NCI-H82 treated with DMSO at 0.1 percent for 48 hours (cell line): ENCODE data around the gene TBC1D19.
"Not testable (repeated sequence)": the region's sequence is repeated elsewhere in the genome, so short reads cannot be mapped to it uniquely, and the experiment has no call there.

ENCODE experiments used
- DNase-seq: peaks from one replicate; lab custom pipeline; 2025; ENCODE audit not compliant: unreplicated experiment; lab: John Stamatoyannopoulos, UW

Gene TBC1D19

GRCh38 chr4:26679040-26679695 lies 95.3 kb downstream of the TBC1D19 start:
- not testable (repeated sequence) for DNase-seq

- no peak for DNase-seq
These were observed 98.6 kb downstream of the TBC1D19 start for GRCh38 chr4:26682436-26682835.

GRCh38 chr4:26685250-26685649 lies 101.4 kb downstream of the TBC1D19 start:
- DNase-seq = no peak

GRCh38 chr4:26687728-26688127 lies 103.8 kb downstream of the TBC1D19 start:
- DNase-seq = no peak

- no peak for DNase-seq
These were observed 106.6 kb downstream of the TBC1D19 start for GRCh38 chr4:26690506-26690905.

- DNase-seq = no peak
These were observed 108.3 kb downstream of the TBC1D19 start for GRCh38 chr4:26692014-26692726.

GRCh38 chr4:26694131-26694530 lies 110.2 kb downstream of the TBC1D19 start:
- DNase-seq = not testable (repeated sequence)

- no peak for DNase-seq
These were observed 116.2 kb downstream of the TBC1D19 start for GRCh38 chr4:26700110-26700509.

GRCh38 chr4:26701095-26701494 lies 117.2 kb downstream of the TBC1D19 start:
- no peak for DNase-seq

- no peak for DNase-seq
These were observed 117.9 kb downstream of the TBC1D19 start for GRCh38 chr4:26701786-26702227.

- no peak for DNase-seq
These were observed 123.5 kb downstream of the TBC1D19 start for GRCh38 chr4:26707342-26707741.

GRCh38 chr4:26709246-26709645 lies 125.4 kb downstream of the TBC1D19 start:
- no peak for DNase-seq

GRCh38 chr4:26713563-26714151 lies 129.8 kb downstream of the TBC1D19 start:
- no peak for DNase-seq

- no peak for DNase-seq
These were observed 131.9 kb downstream of the TBC1D19 start for GRCh38 chr4:26715636-26716242.

GRCh38 chr4:26717332-26717731 lies 133.4 kb downstream of the TBC1D19 start:
- no peak for DNase-seq

- no peak for DNase-seq
These were observed 136.2 kb downstream of the TBC1D19 start for GRCh38 chr4:26719954-26720552.

GRCh38 chr4:26721685-26722084 lies 137.8 kb downstream of the TBC1D19 start:
- no peak for DNase-seq

GRCh38 chr4:26723216-26723615 lies 139.3 kb downstream of the TBC1D19 start:
- DNase-seq = no peak

- no peak for DNase-seq
These were observed 140.7 kb downstream of the TBC1D19 start for GRCh38 chr4:26724534-26724933.

GRCh38 chr4:26726655-26727387 lies 142.9 kb downstream of the TBC1D19 start:
- DNase-seq = no peak

GRCh38 chr4:26727844-26728243 lies 144.0 kb downstream of the TBC1D19 start:
- no peak for DNase-seq
